Non-pigmented ciliary epithelial cell (primary cell): Measurements from ENCODE around the gene COL13A1.

ENCODE experiments used
- DNase-seq: peaks from one replicate; pipeline ENCODE4 v3.0.0-alpha.2; 2010; ENCODE audit warnings: low read depth

COL13A1 gene

DNA sequence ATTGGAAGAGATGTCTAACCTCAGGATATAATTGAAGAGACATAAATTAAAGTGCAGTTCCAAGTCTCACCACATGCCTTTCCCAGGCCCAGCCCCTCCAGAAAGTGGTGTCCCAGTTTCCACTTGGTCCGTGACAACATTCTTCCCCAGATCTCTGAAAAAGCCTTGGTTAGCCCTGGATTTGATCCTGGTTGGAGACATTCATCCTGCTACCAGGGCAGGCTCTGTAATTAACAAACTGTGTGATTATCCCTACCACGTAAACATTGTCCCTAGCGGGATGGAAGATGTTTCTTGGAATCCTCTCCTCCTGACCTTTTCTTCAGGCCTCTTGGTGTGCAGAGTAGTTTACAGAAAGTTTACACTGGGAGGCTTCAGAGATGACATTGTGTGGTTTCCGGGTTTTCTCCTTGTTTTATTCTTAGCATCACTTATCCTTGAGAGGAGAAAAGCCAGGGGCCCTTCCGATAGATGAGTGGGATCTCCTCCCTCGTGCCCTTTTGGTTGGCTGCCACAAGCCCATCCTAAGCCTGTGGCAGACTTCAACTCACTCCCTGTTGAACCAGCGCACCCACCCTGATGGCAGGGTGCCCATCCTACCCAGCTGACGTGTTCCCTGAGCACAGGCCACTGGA is 83.8 kb downstream of the COL13A1 start:
- DNase-seq, result no peak

DNA sequence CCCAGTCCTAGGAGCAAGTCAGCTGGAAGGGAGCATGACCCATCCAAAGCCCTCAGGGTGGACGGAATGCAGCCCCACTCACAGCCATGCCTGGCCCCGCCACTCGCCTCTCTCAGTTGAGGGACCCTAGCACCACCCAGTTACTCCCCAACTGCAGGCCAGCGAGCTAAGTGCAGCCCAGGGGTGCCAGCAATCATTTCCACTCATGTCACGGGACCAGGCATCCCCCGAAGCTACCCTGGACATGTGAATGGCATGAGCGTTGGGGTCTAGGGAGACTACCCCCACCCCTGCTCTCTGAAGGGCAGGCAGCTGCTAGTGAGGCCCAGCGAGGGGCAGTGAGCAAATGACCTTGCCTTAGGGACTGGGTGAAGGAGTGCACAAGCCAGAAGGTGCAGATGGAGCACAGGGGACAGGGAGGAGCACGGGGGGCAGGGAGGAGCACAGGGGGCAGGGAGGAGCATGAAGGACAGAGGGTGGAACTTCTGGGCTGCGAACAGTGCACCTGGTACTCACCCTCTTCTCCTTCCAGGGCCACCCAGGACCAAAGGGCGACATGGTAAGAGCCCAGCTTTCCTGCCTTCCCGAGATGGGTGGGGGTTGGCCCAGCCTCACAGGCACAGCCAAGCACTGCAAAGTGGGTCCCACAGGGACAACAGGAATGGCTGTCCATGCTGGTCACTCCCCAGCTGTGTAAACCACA is 87.3 kb downstream of the COL13A1 start:
- no peak for DNase-seq

- DNase-seq, result no peak
Observed at GRCh38 chr10:69890065-69890847, 88.5 kb downstream of the COL13A1 start.

DNA sequence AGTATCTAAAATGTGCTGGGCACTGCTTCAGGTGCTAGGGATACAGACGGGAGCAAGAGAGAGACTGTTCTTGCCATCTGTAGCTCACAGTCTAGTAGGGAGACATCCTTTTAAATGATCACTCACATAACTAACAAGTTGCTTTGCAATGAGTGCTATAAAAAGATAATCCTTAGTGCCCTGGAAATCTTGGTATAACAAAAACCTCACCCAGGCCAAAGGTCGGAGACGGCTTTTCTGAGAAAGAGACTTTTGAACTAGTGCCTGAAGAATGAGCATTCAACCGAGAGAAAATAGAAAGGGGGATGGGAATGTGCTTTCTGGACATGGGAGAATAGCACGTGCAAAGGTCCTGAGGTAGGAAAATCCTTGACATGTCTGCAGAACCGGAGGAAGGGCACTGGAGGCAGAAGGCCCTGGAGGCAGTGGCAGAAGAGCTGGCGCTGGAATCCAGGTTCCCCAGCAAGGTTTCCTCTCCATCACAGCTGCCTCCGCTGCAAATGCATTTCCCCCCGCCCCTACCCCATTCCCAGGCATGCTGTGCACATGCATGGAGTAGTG is 89.4 kb downstream of the COL13A1 start:
- DNase-seq, result no peak

- DNase-seq, result no peak
Observed at GRCh38 chr10:69892406-69892805, 90.7 kb downstream of the COL13A1 start.

GRCh38 chr10:69892816-69893215 is 91.1 kb downstream of the COL13A1 start:
- DNase-seq, result no peak

DNA sequence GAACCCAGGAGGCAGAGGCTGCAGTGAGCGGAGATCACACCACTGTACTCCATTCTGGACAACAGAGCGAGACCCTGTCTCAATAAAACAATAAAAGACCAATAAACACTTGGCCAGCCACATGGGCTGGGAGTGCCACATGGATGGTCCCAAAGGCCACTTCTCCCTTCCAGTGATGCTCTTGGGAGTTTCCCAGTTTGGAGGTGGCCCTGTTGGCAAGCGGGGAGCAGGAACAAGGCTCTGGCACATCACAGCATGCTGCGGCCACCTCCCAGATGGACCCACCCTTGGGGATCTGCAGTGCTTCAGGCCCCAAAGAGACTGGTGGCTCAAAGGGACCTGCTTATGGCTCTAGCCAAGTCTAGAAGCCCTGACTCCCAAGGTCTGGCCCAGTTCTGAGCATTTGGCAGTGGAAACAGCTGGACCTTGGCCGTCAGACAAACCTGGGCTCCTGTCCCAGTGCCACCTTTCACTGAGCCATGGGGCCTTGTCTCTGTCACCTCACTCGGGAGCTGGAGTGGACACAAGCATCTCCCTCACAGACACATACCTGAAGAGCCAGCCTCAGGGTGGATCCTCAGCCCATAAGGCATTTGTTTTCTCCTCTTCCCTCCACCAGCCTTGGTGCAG is 91.7 kb downstream of the COL13A1 start:
- DNase-seq, result no peak

DNA sequence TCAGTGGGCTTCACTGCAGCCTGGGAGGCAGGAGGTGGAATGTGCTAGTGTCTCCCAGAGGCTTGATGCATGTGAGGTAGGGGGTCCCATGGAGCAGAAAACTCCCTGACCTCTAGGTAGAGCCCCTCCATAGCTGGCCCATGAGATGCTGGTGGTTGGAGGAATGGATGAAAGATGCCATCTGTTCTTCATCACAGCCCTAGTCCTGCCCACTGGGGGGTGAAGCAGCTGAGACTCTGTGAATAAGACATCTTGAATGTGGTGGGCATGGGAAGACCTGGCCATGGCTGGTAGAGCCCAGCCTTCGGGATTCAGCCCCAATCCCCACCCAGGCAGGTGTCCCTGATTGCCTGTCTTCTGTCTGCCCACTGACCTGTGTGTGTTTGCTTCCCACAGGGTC is 92.5 kb downstream of the COL13A1 start:
- DNase-seq, result no peak

DNA sequence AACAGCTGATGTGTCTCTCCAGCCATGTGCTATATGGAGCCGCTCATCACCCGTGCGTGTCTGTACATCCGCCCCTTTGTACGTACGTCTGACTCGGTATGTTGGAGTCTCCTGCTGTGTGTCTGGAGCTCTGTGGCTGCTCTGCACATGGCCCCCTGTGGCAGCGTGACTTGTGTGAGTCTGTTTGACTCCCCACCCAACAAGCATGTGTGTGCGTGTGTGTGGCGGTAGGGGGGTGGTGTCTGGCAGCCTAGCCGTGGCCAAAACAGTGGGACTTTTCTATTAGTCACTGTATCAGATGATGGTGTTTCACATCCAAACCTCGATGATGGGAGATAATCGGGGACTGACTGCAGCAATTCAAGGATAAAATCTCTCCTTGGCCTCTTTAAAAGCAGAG is 94.1 kb downstream of the COL13A1 start:
- peak; percentile 67 for DNase-seq

DNA sequence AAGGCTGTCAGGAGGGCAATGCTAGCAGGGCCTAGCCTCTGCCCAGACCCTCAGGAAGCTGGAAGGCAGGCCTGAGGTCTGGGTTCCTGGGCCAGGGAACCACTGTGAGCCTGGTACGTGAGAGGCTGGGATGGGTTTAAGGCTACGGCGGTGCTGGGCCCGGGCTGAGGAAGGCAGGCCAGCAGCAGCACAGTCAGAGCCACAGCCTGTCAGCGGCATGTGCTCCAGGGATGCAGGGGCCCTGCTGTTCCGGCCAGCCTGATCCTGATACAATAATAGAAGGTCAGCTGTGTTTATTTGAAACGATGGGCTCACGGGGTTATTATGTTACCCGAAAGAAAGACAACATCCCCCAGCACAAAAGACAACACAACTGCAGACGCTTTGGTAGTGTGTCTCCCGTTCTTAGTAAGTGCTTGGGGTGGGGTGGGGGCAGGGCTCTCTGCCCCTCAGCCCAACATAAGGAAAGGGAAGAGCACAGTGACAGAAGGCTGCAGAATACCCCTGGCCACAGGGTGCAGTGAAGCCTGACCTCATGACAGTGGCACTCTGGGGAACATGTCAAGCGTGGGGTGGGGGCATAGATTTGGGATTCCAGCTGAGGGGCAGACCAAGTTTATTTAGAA is 95.0 kb downstream of the COL13A1 start:
- DNase-seq, result no peak

- no peak for DNase-seq
Observed at GRCh38 chr10:69897432-69897831, 95.7 kb downstream of the COL13A1 start.

- no peak for DNase-seq
Observed at GRCh38 chr10:69897999-69898398, 96.3 kb downstream of the COL13A1 start.

DNA sequence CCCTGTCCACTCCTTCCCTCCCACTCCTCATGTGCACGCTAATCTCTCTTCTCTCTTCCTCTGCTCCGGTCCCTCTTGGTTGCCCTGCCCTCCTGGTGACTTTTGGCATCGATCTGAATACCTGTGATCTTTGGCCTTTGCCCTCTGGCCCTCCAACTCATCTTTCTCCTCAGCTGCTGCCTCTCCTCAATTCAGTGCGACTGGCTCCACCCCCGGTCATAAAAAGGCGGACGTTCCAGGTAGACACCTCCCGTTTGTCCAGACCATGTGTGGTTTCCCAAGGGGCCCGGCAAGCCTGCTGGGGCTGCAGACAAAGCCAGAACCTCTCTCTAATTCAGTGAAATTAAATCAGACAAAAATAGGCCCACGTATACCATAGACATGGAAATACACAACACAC is 96.8 kb downstream of the COL13A1 start:
- DNase-seq, result no peak

DNA sequence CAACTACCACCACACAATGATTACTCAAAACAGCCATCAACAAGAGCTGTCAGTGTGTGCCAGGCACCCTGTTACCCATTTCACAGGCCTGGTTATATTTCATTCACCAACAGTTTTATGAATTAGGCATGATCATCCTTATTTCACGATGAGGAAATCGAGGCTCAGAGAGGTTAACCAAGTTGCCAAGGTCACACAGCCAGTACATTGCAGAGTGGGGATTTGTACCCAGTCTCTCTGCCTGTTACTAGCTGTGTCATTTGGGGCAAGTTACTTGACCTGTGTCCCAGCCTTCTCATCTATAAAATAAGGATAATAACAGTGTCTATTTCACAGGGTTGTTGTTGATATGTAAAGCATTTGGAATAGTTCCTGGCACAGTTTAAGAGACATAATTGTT is 97.2 kb downstream of the COL13A1 start:
- DNase-seq, result no peak

DNA sequence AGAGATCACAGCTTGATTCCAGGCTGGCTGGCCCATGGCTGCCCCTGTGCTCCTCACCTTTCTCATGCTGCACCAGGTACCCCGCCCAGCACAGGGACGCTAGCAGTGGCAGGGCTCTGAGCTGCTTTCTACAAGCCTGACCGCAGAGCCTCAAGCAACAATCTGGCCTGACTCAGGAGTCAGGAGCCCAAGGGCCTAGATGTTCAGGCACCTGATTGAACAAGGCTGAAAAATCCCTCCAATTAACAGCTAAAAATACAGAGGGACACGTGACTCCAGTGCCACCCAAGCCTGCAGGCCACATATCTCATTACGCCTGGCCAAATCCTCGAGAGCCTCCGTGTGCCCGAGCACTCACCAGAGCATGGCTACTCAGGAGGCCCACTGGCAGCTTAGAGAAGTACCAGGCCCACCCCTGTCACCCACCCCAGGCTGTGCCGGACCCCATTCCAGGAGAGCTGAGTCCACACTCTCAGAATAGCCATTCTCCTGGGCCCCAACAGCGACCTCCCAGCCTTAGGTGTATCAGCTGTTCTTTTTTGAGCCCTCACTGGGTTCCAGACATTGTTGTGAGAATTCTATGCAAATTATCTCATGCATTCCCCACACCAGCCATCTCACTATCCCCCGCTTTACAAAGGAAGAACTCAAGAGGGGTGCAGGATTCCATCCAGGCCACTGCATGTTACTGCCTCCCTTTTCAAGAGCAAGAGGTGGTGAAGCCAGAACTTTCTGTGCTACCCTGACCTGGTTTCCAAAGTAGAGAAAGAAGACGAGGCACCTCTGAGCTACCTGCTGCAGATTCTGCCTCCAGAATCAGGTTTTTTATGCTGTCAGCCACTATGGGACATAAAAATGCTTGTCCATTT is 98.3 kb downstream of the COL13A1 start:
- no peak for DNase-seq

- no peak for DNase-seq
Observed at GRCh38 chr10:69901022-69901421, 99.3 kb downstream of the COL13A1 start.

GRCh38 chr10:69901628-69902505 is 100.2 kb downstream of the COL13A1 start:
- DNase-seq, result peak; percentile 17

GRCh38 chr10:69902835-69903535 is 101.3 kb downstream of the COL13A1 start:
- no peak for DNase-seq

GRCh38 chr10:69904533-69904932 is 102.8 kb downstream of the COL13A1 start:
- no peak for DNase-seq
